Measurements from ENCODE around the gene EDC3.
A peak's percentile ranks its signal among the peaks of the same experiment; 100 is the strongest.
"Not testable (repeated sequence)": the region's sequence is repeated elsewhere in the genome, so short reads cannot be mapped to it uniquely, and the experiment has no call there.

The EDC3 gene

DNA sequence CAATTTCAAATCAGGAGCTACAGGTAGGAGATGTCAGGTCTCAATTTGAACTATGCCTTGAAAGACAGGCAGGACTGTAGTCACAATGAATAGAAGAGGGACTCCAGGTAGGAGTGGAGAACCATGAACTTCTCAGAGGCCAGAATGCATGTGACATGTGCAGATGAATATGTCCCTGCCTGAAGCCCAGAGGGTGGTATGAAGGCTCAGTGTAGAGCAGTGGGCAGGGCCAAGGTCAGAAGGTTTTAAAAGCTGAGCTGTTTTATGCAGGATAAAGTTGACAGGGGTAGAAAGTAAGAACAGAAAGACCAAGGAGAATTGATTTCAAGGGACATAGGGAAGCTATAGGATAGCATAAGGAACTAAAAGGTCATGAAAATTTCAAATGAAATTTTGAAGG, 49.3 kb downstream of the EDC3 start:
- no peak for DNase-seq

DNA sequence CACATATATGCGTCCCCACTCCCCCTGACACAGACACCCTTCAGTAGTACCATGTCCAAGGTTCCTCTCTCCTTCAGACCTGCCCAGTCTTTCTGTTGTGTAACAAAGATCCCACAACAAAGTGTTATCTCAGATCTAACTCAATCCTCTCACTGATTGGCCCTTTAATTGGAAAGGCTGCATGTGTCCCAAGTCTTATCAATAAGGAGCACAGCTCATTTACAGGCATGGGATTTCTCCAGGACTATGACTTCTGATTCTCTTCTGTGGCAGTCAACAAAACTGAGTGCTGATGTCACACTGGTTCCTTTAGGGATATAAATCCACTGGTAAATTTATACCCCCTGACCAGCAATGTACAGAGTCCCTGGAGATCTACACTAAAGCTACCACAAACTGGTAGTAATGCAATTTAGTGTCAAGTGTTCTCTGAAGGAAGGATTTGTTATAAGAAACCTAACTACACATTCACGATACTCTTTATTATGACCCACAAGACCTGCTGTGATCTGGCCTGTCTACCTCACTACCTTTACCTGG, 52.1 kb downstream of the EDC3 start:
- DNase-seq: peak; percentile 37

- DNase-seq: peak; percentile 88
Measured at GRCh38 chr15:74642734-74643664, 52.8 kb downstream of the EDC3 start.

GRCh38 chr15:74642348-74642733, 53.5 kb downstream of the EDC3 start:
- peak; percentile 96 for DNase-seq

- DNase-seq: no peak
Measured at GRCh38 chr15:74641151-74641550, 54.7 kb downstream of the EDC3 start.

DNA sequence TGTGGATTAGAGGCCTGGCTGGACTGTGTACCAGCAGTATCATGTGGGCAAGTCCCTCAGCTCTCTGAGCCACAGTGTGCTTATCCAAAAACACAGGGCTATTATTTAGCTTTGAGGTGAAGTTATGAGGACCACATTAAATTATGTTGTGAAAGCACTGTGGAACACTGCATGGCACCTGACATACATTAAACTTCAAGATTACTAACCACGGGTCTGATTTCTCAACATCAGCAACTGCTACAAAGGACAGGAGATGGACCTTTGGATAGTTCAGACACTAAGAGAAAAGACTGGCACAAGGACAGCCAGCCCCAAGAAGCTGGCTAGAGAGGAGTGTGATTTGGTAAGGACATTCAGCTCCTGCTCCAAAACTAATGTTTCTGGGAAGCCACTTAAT, 58.8 kb downstream of the EDC3 start:
- DNase-seq: no peak

DNA sequence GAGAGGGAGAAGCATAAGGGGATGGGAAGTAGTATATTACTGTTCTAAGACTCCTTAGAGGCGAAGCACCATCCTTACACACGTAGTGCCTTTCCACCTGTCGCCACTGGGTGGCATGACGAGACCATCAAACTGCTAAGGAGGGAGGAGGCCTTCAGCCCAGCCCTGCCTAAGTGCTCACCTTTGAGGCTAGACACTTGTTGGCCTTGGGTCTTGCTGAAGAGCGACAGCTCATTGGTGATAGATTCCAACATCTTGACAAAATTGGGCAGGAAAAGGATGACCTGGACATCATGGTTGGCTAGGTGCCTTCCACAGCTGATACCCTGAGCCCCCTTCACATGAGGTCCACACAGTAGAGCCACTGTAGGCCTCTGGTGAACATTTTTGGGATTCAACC, 60.6 kb downstream of the EDC3 start:
- peak; percentile 81 for DNase-seq

GRCh38 chr15:74633781-74634180, 62.0 kb downstream of the EDC3 start:
- no peak for DNase-seq

DNA sequence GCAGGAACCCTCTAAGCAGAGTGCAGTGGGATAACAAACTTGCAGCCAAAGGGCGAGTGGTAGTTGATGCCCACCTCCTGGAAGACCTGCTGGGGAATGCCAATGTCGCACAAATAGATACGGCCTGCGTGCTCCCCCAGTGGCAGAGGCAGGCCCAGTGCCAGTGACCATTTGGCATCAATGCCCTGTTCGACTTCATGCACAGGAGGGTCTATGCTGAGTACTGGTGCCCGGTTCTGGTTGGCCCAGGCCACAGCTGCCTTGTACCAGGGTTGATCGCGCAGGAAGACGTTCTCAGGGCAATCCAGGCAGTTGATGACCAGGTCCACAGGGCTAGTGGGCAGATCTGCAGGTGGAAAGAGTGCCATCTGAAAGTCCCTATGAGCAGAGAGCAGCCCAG, 63.2 kb downstream of the EDC3 start:
- no peak for DNase-seq

DNA sequence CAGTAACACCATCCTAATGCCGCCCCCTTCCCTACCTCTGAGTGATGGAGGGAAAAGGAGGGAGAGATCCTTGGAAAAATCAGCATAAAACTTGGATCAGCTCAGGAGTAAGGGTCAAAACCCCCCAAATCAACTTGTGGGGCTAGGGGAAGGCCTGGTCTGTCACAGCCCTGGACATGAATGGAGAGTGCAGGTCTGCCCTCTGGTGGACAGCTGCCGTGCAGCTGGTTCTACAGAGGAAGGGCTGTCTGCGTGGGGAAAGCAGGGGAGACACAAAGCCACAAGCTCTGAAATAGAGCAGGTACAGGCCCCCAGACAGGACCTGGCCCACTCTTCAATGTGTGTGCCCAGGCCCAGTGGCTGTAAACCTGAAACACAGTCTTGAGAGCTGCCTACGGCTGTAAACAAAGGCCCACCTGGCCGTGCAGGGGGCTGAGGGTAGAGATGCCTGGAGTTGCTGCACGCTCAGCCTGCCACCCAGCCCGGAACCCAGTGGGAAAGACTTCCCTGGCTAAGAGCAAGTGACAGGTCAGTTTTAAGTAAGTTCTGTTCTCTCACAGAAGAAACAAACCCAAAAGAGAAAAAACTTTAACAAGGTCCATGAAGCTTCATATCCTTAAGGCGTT, 63.8 kb downstream of the EDC3 start:
- DNase-seq: peak; percentile 71

GRCh38 chr15:74631408-74631807, 64.4 kb downstream of the EDC3 start:
- DNase-seq: peak; percentile 31

DNA sequence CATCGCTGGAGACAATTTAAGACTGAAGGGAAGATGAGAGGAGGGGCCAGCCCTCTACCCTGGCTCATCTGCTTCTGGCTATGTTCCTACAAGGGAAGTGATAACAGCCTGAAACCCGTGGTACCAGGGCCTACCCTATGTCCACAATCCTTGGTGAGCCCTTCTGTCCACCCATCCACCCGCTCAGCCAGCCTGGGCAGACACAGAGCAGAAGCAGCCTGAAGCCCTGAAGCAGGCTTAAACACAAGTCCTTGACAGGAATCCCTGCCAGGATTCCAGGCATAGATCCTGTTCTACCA, 64.8 kb downstream of the EDC3 start:
- DNase-seq: no peak

DNA sequence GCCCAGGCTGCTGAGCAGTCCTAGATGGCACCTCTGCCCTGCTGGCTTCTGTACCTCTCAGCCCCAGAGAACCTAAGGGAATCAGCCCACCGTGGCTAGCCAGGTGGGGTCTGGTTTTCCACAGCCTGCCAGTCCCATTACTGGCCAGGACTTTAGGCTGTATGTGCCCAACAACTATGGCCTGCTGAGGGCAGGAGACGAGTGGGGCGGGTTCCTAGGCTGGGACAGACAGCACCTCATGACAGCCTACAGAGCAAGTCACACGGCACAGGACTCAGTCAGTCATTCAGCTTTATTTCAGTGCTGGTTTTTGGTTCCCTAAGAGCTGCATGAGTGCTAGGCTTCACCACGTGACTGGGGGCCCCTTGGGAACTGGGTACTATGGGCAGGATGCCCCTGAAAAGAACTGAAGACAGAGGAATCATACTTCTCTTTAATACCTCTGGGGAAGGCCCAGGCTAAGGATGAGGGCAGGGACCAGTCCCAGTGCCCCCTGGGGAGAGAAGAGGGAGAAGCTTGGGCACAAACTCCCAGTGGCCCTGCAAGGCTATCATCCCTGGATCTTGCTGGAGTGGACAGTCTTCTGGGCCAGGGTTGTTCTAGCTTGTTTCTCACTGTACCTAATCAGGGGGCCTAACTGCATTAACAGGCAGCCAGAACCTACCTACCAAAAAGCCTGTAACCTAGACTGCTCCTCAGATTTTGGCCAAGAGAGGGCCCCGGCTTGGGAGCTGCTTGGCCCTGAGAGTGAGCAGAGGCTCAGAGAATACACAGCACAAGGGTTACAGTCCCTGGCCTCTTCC, 65.3 kb downstream of the EDC3 start:
- no peak for DNase-seq

DNA sequence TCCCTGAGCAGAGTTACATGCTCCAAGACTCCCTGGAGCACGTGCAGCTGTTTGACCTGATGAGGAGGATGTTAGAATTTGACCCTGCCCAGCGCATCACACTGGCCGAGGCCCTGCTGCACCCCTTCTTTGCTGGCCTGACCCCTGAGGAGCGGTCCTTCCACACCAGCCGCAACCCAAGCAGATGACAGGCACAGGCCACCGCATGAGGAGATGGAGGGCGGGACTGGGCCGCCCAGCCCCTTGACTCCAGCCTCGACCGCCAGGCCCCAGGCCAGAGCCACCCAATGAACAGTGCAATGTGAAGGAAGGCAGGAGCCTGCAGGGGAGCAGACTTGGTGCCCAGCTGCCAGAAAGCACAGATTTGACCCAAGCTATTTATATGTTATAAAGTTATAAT, 66.1 kb downstream of the EDC3 start:
- not testable (repeated sequence) for DNase-seq

GRCh38 chr15:74628949-74629348, 66.9 kb downstream of the EDC3 start:
- no peak for DNase-seq

- DNase-seq: no peak
Measured at GRCh38 chr15:74628199-74628598, 67.6 kb downstream of the EDC3 start.

DNA sequence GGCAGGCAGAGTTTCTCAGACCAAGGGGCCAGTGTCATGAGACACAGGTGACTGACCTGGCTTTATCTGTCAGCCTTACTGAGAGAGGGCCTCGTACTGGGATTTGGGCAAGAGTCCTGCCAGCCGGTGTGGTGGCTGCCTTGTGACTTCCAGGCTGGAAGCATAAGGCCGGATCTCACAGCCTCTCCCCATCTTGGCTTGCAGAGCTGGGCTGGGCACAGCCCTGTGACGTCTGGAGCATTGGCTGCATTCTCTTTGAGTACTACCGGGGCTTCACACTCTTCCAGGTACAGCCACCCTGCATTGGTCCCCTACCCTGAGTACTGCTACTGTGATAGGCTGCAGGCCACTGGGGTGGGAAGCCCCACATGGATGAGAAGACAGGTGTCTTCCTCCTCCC, 68.1 kb downstream of the EDC3 start:
- no peak for DNase-seq

- no peak for DNase-seq
Measured at GRCh38 chr15:74626752-74627692, 68.8 kb downstream of the EDC3 start.

GRCh38 chr15:74626336-74626735, 69.5 kb downstream of the EDC3 start:
- no peak for DNase-seq

- DNase-seq: no peak
Measured at GRCh38 chr15:74625693-74626092, 70.1 kb downstream of the EDC3 start.

DNA sequence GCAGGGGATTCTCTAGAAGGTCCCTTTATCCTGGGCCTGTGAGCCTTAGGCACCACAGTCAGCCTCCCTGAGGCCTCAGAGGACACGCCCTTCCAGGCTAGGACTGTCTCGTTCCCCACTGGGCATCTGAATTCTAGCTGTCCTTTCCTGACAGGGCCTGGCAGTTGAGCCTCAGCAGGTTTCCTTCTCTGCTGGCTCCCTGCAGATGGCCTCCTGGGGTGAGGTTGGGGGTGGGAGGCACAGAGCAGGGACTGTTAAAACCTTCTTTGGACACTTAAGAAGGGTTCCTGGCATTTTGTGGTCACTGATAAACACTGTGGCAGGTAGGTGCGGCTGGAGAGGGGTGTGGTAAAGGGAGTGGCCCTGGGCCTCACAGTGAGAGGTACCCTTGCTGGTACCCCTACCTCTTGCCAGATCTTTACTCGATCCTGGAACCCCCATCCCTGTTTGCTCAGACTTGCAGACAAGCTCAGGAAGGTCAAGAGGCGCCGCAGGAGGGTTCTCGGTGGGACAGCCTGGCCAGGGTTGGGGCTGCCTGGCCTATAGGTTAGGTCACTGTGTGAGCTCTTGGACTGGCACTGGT, 71.7 kb downstream of the EDC3 start:
- DNase-seq: no peak

- DNase-seq: no peak
Measured at GRCh38 chr15:74622758-74623157, 73.1 kb downstream of the EDC3 start.

All from DMS53 (cell line).